IMR-90 (cell line): ENCODE results near the gene TMEM140. TPM values are rescaled to one million over a fixed set of nuclear protein-coding genes. Genes with fewer than 3 reads are reported as not detected.

ENCODE experiments used
- ATAC-seq: fragments of 200-7000 bp; cut with Tn5 transposase; 2 replicates; pipeline ENCODE4 v1.9.1; 2020; ENCODE audit warnings: low read depth, mild to moderate bottlenecking, moderate library complexity
- BruUV-seq: library from RNA; stranded (reverse); fragments of 400-500 nt; replicated peaks from 2 replicates; lab custom pipeline; 2021; lab: Mats Ljungman, UMichigan
- CTCF ChIA-PET: fragments of 300-600 bp; formaldehyde crosslinking; extraction: SDS; loops from one replicate; lab custom pipeline; 2021; ENCODE audit warnings: antibody characterized with exemption; lab: Yijun Ruan, JAX
- POLR2A ChIA-PET: fragments of 300-600 bp; sonication (Branson Sonifier 250); formaldehyde crosslinking; loops from one replicate; lab custom pipeline; 2022; ENCODE audit warnings: antibody characterized with exemption; ENCODE audit not compliant: unreplicated experiment; lab: Charles Lee
- DNase-seq: peaks from one replicate; pipeline ENCODE4 v3.0.0; 2013
- H2AFZ ChIP-seq: replicated peaks from 2 replicates; pipeline ENCODE3; 2013; ENCODE audit warnings: low read length, mild to moderate bottlenecking; ENCODE audit not compliant: poor library complexity
- H2AK5ac ChIP-seq: 2 replicates; pipeline ENCODE4 v1.6.1; 2013; ENCODE audit warnings: low read depth, low read length, inconsistent platforms
- H2AK9ac ChIP-seq: replicated peaks from 2 replicates; pipeline ENCODE3; 2013; ENCODE audit warnings: mild to moderate bottlenecking, low read depth, low read length, moderate library complexity; ENCODE audit not compliant: poor library complexity
- H2BK120ac ChIP-seq: 2 replicates; pipeline ENCODE4 v1.6.1; 2013; ENCODE audit warnings: low read depth, low read length, inconsistent platforms
- H2BK15ac ChIP-seq: 3 replicates; pipeline ENCODE4 v1.6.1; 2013; ENCODE audit warnings: low read depth, low read length, inconsistent platforms
- H2BK20ac ChIP-seq: 2 replicates; pipeline ENCODE4 v1.6.1; 2013; ENCODE audit warnings: low read depth, mild to moderate bottlenecking, inconsistent platforms, low read length, moderate library complexity
- H2BK5ac ChIP-seq: 2 replicates; pipeline ENCODE4 v1.6.1; 2013; ENCODE audit warnings: mild to moderate bottlenecking, low read depth, low read length, inconsistent platforms; ENCODE audit not compliant: poor library complexity, severe bottlenecking
- H3K14ac ChIP-seq: replicated peaks from 2 replicates; pipeline ENCODE4 v1.6.1; 2013; ENCODE audit warnings: low read depth, low read length, inconsistent platforms
- H3K18ac ChIP-seq: 2 replicates; pipeline ENCODE4 v1.6.1; 2013; ENCODE audit warnings: low read depth, low read length, control low read depth
- H3K23ac ChIP-seq: 2 replicates; pipeline ENCODE4 v1.6.1; 2013; ENCODE audit warnings: low read depth, low read length, inconsistent platforms
- H3K27ac ChIP-seq: 2 replicates; pipeline ENCODE4 v1.5.1; 2013; ENCODE audit warnings: mild to moderate bottlenecking, control low read depth, low read length; ENCODE audit not compliant: insufficient read depth
- H3K27me3 ChIP-seq: 2 replicates; pipeline ENCODE4 v1.6.1; 2013; ENCODE audit warnings: low read length; ENCODE audit not compliant: control insufficient read depth, insufficient read depth
- H3K36me3 ChIP-seq: 2 replicates; pipeline ENCODE4 v1.6.1; 2013; ENCODE audit warnings: low read length, mixed read lengths; ENCODE audit not compliant: control insufficient read depth, insufficient read depth
- H3K4ac ChIP-seq: 2 replicates; pipeline ENCODE4 v1.6.1; 2013; ENCODE audit warnings: low read depth, low read length, inconsistent platforms
- H3K4me1 ChIP-seq: 2 replicates; pipeline ENCODE4 v1.6.1; 2013; ENCODE audit warnings: low read length, mixed read lengths; ENCODE audit not compliant: control insufficient read depth, insufficient read depth
- H3K4me2 ChIP-seq: 2 replicates; pipeline ENCODE4 v1.6.1; 2013; ENCODE audit warnings: low read depth, mild to moderate bottlenecking, control low read depth, low read length, moderate library complexity
- H3K4me3 ChIP-seq: 2 replicates; pipeline ENCODE4 v1.5.1; 2013; ENCODE audit warnings: low read depth, mild to moderate bottlenecking, control low read depth, low read length, moderate library complexity; ENCODE audit not compliant: insufficient read depth
- H3K56ac ChIP-seq: 2 replicates; pipeline ENCODE4 v1.6.1; 2013; ENCODE audit warnings: low read length, inconsistent platforms; ENCODE audit not compliant: insufficient read depth; ENCODE audit errors: extremely low read depth
- H3K79me1 ChIP-seq, 2 experiments: 2 replicates each; pipeline ENCODE4 v1.6.1; 2013; ENCODE audit warnings: low read length in 2 of 2, inconsistent platforms in 1 of 2, low read depth in 1 of 2
- H3K9ac ChIP-seq: 2 replicates; pipeline ENCODE4 v1.6.1; 2013; ENCODE audit warnings: low read depth, low read length, control low read depth
- H3K9me1 ChIP-seq: 2 replicates; pipeline ENCODE4 v1.6.1; 2013; ENCODE audit warnings: low read length, inconsistent platforms; ENCODE audit not compliant: insufficient read depth
- H3K9me3 ChIP-seq: 2 replicates; pipeline ENCODE4 v1.6.1; 2013; ENCODE audit warnings: low read length; ENCODE audit not compliant: control insufficient read depth, insufficient read depth
- H4K20me1 ChIP-seq: 2 replicates; pipeline ENCODE4 v1.6.1; 2013; ENCODE audit warnings: low read length, inconsistent platforms; ENCODE audit not compliant: insufficient read depth
- H4K5ac ChIP-seq: 2 replicates; pipeline ENCODE4 v1.6.1; 2013; ENCODE audit warnings: mild to moderate bottlenecking, low read depth, low read length, control low read depth
- H4K8ac ChIP-seq, 2 experiments: 2 replicates each; pipeline ENCODE4 v1.6.1; 2013; ENCODE audit warnings: low read depth in 2 of 2, low read length in 2 of 2, control low read depth in 1 of 2, inconsistent platforms in 1 of 2
- H4K91ac ChIP-seq: 2 replicates; pipeline ENCODE4 v1.6.1; 2013; ENCODE audit warnings: low read depth, low read length, inconsistent platforms; ENCODE audit not compliant: insufficient read depth
- CEBPB ChIP-seq: IDR thresholded peaks from 2 replicates; pipeline ENCODE4 v1.6.1; 2012; ENCODE audit warnings: low read depth, low read length, improper control_type of control experiment
- WGBS, 2 experiments: methylation state at CpG; one replicate each; pipeline versions ENCODE4 v1.1.5 to v1.1.7; 2013; ENCODE audit warnings: missing lambda C conversion rate in 2 of 2; ENCODE audit not compliant: insufficient read length in 1 of 2; ENCODE audit errors: extremely low coverage in 2 of 2; 5-methylcytosine and 5-hydroxymethylcytosine counted together
- dilution Hi-C: fragments of 300-500 bp; cut with HindIII; formaldehyde crosslinking; loops from one replicate; pipeline ENCODE4 v1.14.3; 2018; ENCODE audit warnings: low sequenced_read_pairs; ENCODE audit not compliant: unreplicated experiment
- in situ Hi-C: fragments of 300-500 bp; cut with MboI; formaldehyde crosslinking; loops from 3 replicates; pipeline ENCODE4 v1.14.3; 2019; ENCODE audit warnings: low sequenced_read_pairs, inconsistent platforms, mixed read lengths
- intact Hi-C: fragments of 100-400 bp; cut with micrococcal nuclease; formaldehyde crosslinking; loops from 2 replicates; pipeline ENCODE4 v1.10.0; 2022
- polyA plus RNA-seq, 3 experiments: library from polyadenylated mRNA; depleted of rRNA; stranded (reverse); fragments of >200 nt; gene quantifications; 2 replicates each; pipeline ENCODE4 v1.2.3, GENCODE V29; 2012; ENCODE audit warnings: low replicate concordance in 1 of 3
- total RNA-seq: library from RNA; depleted of rRNA; stranded (reverse); fragments of >200 nt; gene quantifications from 2 replicates; pipeline ENCODE4 v1.2.3, GENCODE V29; 2012
- TF ChIP-seq, protein P1 (sequence below): fragments of 150-350 bp; IDR thresholded peaks from 2 replicates; pipeline ENCODE4 v1.6.1; 2017; ENCODE audit warnings: mild to moderate bottlenecking, antibody characterized with exemption, low read length, low read depth

TMEM140 gene
- total and polyA plus RNA-seq, 2 of the 4 experiments (the other 2 are of a cell fraction) = 0.24 to 0.72 TPM

DNA sequence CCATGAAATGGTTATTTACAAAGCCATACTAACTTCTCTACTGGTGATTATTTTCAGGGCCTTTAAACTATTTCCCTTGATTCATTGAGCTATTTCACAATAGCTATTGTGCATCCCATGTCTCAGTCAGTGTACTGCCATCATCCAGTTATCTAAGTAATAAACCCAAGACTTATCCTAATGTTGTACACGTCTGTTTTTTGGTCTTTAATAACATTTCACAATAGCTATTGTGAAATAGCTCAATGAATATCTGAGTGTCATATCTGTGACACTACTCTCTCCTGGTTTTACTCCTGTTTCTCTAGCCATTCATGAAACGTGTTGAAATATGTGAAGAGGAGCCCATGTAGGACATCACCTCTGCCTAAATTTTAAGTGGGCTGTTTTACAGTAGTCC is 36.5 kb upstream of the TMEM140 start:
- H4K91ac ChIP-seq = no peak overlapping the region
- no peak overlapping the region for H2AK5ac ChIP-seq

More for the DNA sequence above, 36.5 kb upstream of the TMEM140 start:
- TF ChIP-seq CEBPB = peak; percentile 78
- TF ChIP-seq, protein P1, sequence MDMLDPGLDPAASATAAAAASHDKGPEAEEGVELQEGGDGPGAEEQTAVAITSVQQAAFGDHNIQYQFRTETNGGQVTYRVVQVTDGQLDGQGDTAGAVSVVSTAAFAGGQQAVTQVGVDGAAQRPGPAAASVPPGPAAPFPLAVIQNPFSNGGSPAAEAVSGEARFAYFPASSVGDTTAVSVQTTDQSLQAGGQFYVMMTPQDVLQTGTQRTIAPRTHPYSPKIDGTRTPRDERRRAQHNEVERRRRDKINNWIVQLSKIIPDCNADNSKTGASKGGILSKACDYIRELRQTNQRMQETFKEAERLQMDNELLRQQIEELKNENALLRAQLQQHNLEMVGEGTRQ = no peak
- Histone ChIP-seq H2AFZ (no peak overlapping the region), H3K23ac (no peak overlapping the region), H3K4me1 (no peaks in the 10 kb centered on the region), H3K4me2 (no peak overlapping the region), H2AK9ac (no peak overlapping the region), H3K4ac (no peak overlapping the region), H3K36me3 (no peaks in the 10 kb centered on the region), H3K9me3 (no peaks in the 10 kb centered on the region), H3K4me3 (no peak overlapping the region), H2BK15ac (no peak overlapping the region), H3K14ac (no peak overlapping the region), H3K27me3 (peaks cover 3% of the 10 kb centered on the region), H2BK5ac (no peak overlapping the region), H3K79me1 (no peaks in the 10 kb centered on the region), H4K8ac (no peak overlapping the region), H4K5ac (no peak overlapping the region), H3K27ac (no peak overlapping the region), H3K9me1 (no peaks in the 10 kb centered on the region), H2BK120ac (no peak overlapping the region), H3K18ac (no peak overlapping the region), H3K9ac (no peak overlapping the region), H2BK20ac (no peak overlapping the region), H4K20me1 (no peaks in the 10 kb centered on the region), H3K56ac (no peak overlapping the region)
- in situ Hi-C loops (no loop called here), dilution Hi-C loops (no loop called here), intact Hi-C loops (no loop called here)
- POLR2A ChIA-PET = no interaction called here
- ATAC-seq (no peak), DNase-seq (no peak)
- WGBS, 2 experiments = no CpG with 5 or more reads among the region's 2 CpGs
- no TSS peak for BruUV-seq
- CTCF ChIA-PET = no interaction called here
